Vagina (tissue), 2 donors: ENCODE measurements around the gene SLC27A2.

Experiments used
- POLR2A ChIP-seq, 2 donors: fragments of 450-650 bp; IDR thresholded peaks; one replicate each; pipeline ENCODE4 v1.6.1; 2017; ENCODE audit warnings: antibody characterized with exemption in 2 of 2, mild to moderate bottlenecking in 2 of 2, moderate library complexity in 2 of 2
- POLR2AphosphoS5 ChIP-seq, 2 donors: sonication (generic); formaldehyde crosslinking; IDR thresholded peaks; one replicate each; pipeline ENCODE4 v1.9.0; 2017; ENCODE audit warnings: antibody characterized with exemption in 2 of 2, mild to moderate bottlenecking in 2 of 2, low read depth in 1 of 2; ENCODE audit not compliant: insufficient read depth in 1 of 2
- TF ChIP-seq, protein P1 (sequence below), 3 experiments: fragments of 450-650 bp in 2 of 3; fragments of 200-600 bp in 1 of 3; sonication (generic) in 1 of 3; IDR thresholded peaks; one replicate each; pipeline ENCODE4 v1.5.1; 2017 to 2019; ENCODE audit warnings: antibody characterized with exemption in 3 of 3, mild to moderate bottlenecking in 2 of 3, moderate library complexity in 2 of 3

DNA sequence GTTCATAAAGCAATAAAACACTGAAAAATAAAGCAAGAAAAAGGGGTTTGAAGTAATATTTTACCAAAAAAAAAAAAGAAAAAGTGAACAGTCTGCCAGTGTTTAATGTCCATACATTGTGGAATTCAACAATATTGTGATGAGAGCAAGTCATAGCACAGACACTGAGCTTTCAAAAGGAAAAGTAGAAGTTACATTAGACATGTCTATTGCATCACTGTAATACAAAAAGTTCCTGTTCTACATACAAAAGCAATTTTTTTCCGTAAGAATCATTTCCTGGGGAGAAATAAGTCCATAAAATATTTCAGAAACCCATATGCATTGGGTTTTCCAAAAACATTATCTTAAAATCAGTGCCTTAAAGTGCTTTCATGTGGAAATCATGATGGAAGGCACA, 95.4 kb downstream of the SLC27A2 start:
- TF ChIP-seq, protein P1, sequence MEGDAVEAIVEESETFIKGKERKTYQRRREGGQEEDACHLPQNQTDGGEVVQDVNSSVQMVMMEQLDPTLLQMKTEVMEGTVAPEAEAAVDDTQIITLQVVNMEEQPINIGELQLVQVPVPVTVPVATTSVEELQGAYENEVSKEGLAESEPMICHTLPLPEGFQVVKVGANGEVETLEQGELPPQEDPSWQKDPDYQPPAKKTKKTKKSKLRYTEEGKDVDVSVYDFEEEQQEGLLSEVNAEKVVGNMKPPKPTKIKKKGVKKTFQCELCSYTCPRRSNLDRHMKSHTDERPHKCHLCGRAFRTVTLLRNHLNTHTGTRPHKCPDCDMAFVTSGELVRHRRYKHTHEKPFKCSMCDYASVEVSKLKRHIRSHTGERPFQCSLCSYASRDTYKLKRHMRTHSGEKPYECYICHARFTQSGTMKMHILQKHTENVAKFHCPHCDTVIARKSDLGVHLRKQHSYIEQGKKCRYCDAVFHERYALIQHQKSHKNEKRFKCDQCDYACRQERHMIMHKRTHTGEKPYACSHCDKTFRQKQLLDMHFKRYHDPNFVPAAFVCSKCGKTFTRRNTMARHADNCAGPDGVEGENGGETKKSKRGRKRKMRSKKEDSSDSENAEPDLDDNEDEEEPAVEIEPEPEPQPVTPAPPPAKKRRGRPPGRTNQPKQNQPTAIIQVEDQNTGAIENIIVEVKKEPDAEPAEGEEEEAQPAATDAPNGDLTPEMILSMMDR (IDR thresholded peaks at IDR 0.05): no peak
- TF ChIP-seq POLR2A (IDR thresholded peaks at IDR 0.05): no peak
- TF ChIP-seq POLR2AphosphoS5 (IDR thresholded peaks at IDR 0.05; ENCODE audit: insufficient read depth in 1 of 2, low read depth in 1 of 2): no peak
